HG03558 (cell line): ENCODE data around the gene ZSCAN10.
"Not testable (repeated sequence)": the region's sequence is repeated elsewhere in the genome, so short reads cannot be mapped to it uniquely, and the experiment has no call there.

Source experiments
- ATAC-seq: cut with Tn5 transposase; IDR thresholded peaks from one replicate; pipeline ENCODE4 v1.9.1; 2021; ENCODE audit warnings: moderate number of reproducible peaks; ENCODE audit not compliant: unreplicated experiment; ENCODE audit errors: extremely low read depth

Gene ZSCAN10

GRCh38 chr16:3087243-3088235, 11.6 kb downstream of the ZSCAN10 start:
- no peak for ATAC-seq

- ATAC-seq = no peak
These were observed 12.4 kb downstream of the ZSCAN10 start for GRCh38 chr16:3086596-3087242.

GRCh38 chr16:3085868-3086595, 13.1 kb downstream of the ZSCAN10 start:
- ATAC-seq = no peak

- no peak for ATAC-seq
These were observed 14.0 kb downstream of the ZSCAN10 start for GRCh38 chr16:3084969-3085670.

- ATAC-seq = no peak
These were observed 14.6 kb downstream of the ZSCAN10 start for GRCh38 chr16:3084491-3084890.

- ATAC-seq = not testable (repeated sequence)
These were observed 15.7 kb downstream of the ZSCAN10 start for GRCh38 chr16:3083408-3083807.

GRCh38 chr16:3081957-3082356, 17.1 kb downstream of the ZSCAN10 start:
- ATAC-seq = not testable (repeated sequence)

GRCh38 chr16:3080024-3080423, 19.1 kb downstream of the ZSCAN10 start:
- no peak for ATAC-seq

GRCh38 chr16:3076577-3076976, 22.5 kb downstream of the ZSCAN10 start:
- ATAC-seq = no peak

GRCh38 chr16:3075946-3076345, 23.1 kb downstream of the ZSCAN10 start:
- ATAC-seq = not testable (repeated sequence)

GRCh38 chr16:3075523-3075915, 23.6 kb downstream of the ZSCAN10 start:
- no peak for ATAC-seq

GRCh38 chr16:3074860-3075522, 24.1 kb downstream of the ZSCAN10 start:
- ATAC-seq = no peak

GRCh38 chr16:3073448-3073847, 25.6 kb downstream of the ZSCAN10 start:
- no peak for ATAC-seq

- ATAC-seq = not testable (repeated sequence)
These were observed 26.4 kb downstream of the ZSCAN10 start for GRCh38 chr16:3072576-3073263.

- not testable (repeated sequence) for ATAC-seq
These were observed 26.9 kb downstream of the ZSCAN10 start for GRCh38 chr16:3072148-3072547.

GRCh38 chr16:3071655-3072054, 27.4 kb downstream of the ZSCAN10 start:
- no peak for ATAC-seq

GRCh38 chr16:3070608-3071111, 28.4 kb downstream of the ZSCAN10 start:
- ATAC-seq = no peak

GRCh38 chr16:3069146-3069545, 29.9 kb downstream of the ZSCAN10 start:
- not testable (repeated sequence) for ATAC-seq

GRCh38 chr16:3068487-3068886, 30.6 kb downstream of the ZSCAN10 start:
- no peak for ATAC-seq
